ENCODE data around the gene CKAP2L.
A peak's percentile ranks its signal among the peaks of the same experiment; 100 is the strongest.

CKAP2L gene

GRCh38 chr2:112699984-112700667 is 64.3 kb downstream of the CKAP2L start:
- Mint-ChIP-seq H3K27ac (ENCODE audit: low read depth) (no peak overlapping the region), H3K36me3 (ENCODE audit: insufficient read depth) (no peaks in the 10 kb centered on the region), H3K27me3 (no peaks in the 10 kb centered on the region), H3K4me3 (no peak overlapping the region), H3K9me3 (no peaks in the 10 kb centered on the region), H3K4me1 (no peaks in the 10 kb centered on the region)
- DNase-seq (ENCODE audit: low spot score in 2 of 2), result no peak
- ATAC-seq (replicated peaks; ENCODE audit: extremely low read depth, poor library complexity, severe bottlenecking), result no peak

GRCh38 chr2:112698834-112699515 is 65.4 kb downstream of the CKAP2L start:
- no peaks in the 10 kb centered on the region for H3K4me1 Mint-ChIP-seq
- no peaks in the 10 kb centered on the region for H3K27me3 Mint-ChIP-seq
- H3K9me3 Mint-ChIP-seq, result no peaks in the 10 kb centered on the region
- ATAC-seq (replicated peaks; ENCODE audit: extremely low read depth, poor library complexity, severe bottlenecking), result no peak
- DNase-seq (ENCODE audit: low spot score in 2 of 2), result no peak
- no peak overlapping the region for H3K27ac Mint-ChIP-seq (ENCODE audit: low read depth)
- H3K4me3 Mint-ChIP-seq, result no peak overlapping the region
- no peaks in the 10 kb centered on the region for H3K36me3 Mint-ChIP-seq (ENCODE audit: insufficient read depth)

GRCh38 chr2:112694182-112694581 is 70.2 kb downstream of the CKAP2L start:
- Mint-ChIP-seq H3K27ac (ENCODE audit: low read depth) (no peak overlapping the region), H3K4me1 (peaks cover 32% of the 10 kb centered on the region), H3K27me3 (no peaks in the 10 kb centered on the region), H3K36me3 (ENCODE audit: insufficient read depth) (peaks cover 2% of the 10 kb centered on the region), H3K4me3 (no peak overlapping the region), H3K9me3 (no peaks in the 10 kb centered on the region)
- no peak for ATAC-seq (replicated peaks; ENCODE audit: extremely low read depth, poor library complexity, severe bottlenecking)
- no peak for DNase-seq (ENCODE audit: low spot score in 2 of 2)

GRCh38 chr2:112693596-112693995 is 70.8 kb downstream of the CKAP2L start:
- Mint-ChIP-seq H3K36me3 (ENCODE audit: insufficient read depth) (peaks cover 2% of the 10 kb centered on the region), H3K4me3 (no peak overlapping the region), H3K27ac (ENCODE audit: low read depth) (no peak overlapping the region), H3K9me3 (no peaks in the 10 kb centered on the region), H3K27me3 (no peaks in the 10 kb centered on the region), H3K4me1 (peaks cover 32% of the 10 kb centered on the region)
- DNase-seq (ENCODE audit: low spot score in 2 of 2), result no peak
- no peak for ATAC-seq (replicated peaks; ENCODE audit: extremely low read depth, poor library complexity, severe bottlenecking)

- peaks cover 2% of the 10 kb centered on the region for H3K36me3 Mint-ChIP-seq (ENCODE audit: insufficient read depth)
- peak overlapping the region; percentile 74 for H3K27ac Mint-ChIP-seq (ENCODE audit: low read depth)
- peak overlapping the region; percentile 44 for H3K4me3 Mint-ChIP-seq
- no peaks in the 10 kb centered on the region for H3K9me3 Mint-ChIP-seq
- DNase-seq (ENCODE audit: low spot score in 2 of 2) (no peak), ATAC-seq (replicated peaks; ENCODE audit: extremely low read depth, poor library complexity, severe bottlenecking) (no peak)
- H3K27me3 Mint-ChIP-seq, result no peaks in the 10 kb centered on the region
- H3K4me1 Mint-ChIP-seq, result peaks cover 32% of the 10 kb centered on the region
Observed at GRCh38 chr2:112692918-112693317, 71.5 kb downstream of the CKAP2L start.

GRCh38 chr2:112692495-112692911 is 71.9 kb downstream of the CKAP2L start:
- DNase-seq (ENCODE audit: low spot score in 2 of 2) (peak in 1 of 2 donors; percentile 24), ATAC-seq (replicated peaks; ENCODE audit: extremely low read depth, poor library complexity, severe bottlenecking) (peak; percentile 86)
- Mint-ChIP-seq H3K4me3 (peak overlapping the region; percentile 44), H3K9me3 (no peaks in the 10 kb centered on the region), H3K4me1 (peaks cover 32% of the 10 kb centered on the region), H3K27me3 (no peaks in the 10 kb centered on the region), H3K27ac (ENCODE audit: low read depth) (peak overlapping the region; percentile 74), H3K36me3 (ENCODE audit: insufficient read depth) (peaks cover 2% of the 10 kb centered on the region)

- Mint-ChIP-seq H3K4me3 (no peak overlapping the region), H3K4me1 (peaks cover 32% of the 10 kb centered on the region), H3K36me3 (ENCODE audit: insufficient read depth) (peaks cover 2% of the 10 kb centered on the region), H3K27me3 (no peaks in the 10 kb centered on the region), H3K9me3 (no peaks in the 10 kb centered on the region), H3K27ac (ENCODE audit: low read depth) (peak overlapping the region; percentile 30)
- DNase-seq (ENCODE audit: low spot score in 2 of 2) (no peak), ATAC-seq (replicated peaks; ENCODE audit: extremely low read depth, poor library complexity, severe bottlenecking) (no peak)
Observed at GRCh38 chr2:112691881-112692281, 72.5 kb downstream of the CKAP2L start.

- Mint-ChIP-seq H3K36me3 (ENCODE audit: insufficient read depth) (peaks cover 2% of the 10 kb centered on the region), H3K27ac (ENCODE audit: low read depth) (peak overlapping the region; percentile 30), H3K4me1 (peaks cover 32% of the 10 kb centered on the region), H3K27me3 (no peaks in the 10 kb centered on the region), H3K4me3 (no peak overlapping the region), H3K9me3 (no peaks in the 10 kb centered on the region)
- peak; percentile 75 for ATAC-seq (replicated peaks; ENCODE audit: extremely low read depth, poor library complexity, severe bottlenecking)
- peak; percentile 40 to 46 for DNase-seq (ENCODE audit: low spot score in 2 of 2)
Observed at GRCh38 chr2:112690853-112691401, 73.5 kb downstream of the CKAP2L start.

- Mint-ChIP-seq H3K27ac (ENCODE audit: low read depth) (no peak overlapping the region), H3K4me3 (no peak overlapping the region), H3K36me3 (ENCODE audit: insufficient read depth) (peaks cover 2% of the 10 kb centered on the region), H3K27me3 (no peaks in the 10 kb centered on the region), H3K4me1 (peaks cover 42% of the 10 kb centered on the region), H3K9me3 (no peaks in the 10 kb centered on the region)
- DNase-seq (ENCODE audit: low spot score in 2 of 2), result no peak
- no peak for ATAC-seq (replicated peaks; ENCODE audit: extremely low read depth, poor library complexity, severe bottlenecking)
Observed at GRCh38 chr2:112688086-112688880, 76.1 kb downstream of the CKAP2L start.

- Mint-ChIP-seq H3K36me3 (ENCODE audit: insufficient read depth) (peaks cover 2% of the 10 kb centered on the region), H3K27ac (ENCODE audit: low read depth) (no peak overlapping the region), H3K27me3 (no peaks in the 10 kb centered on the region), H3K9me3 (no peaks in the 10 kb centered on the region), H3K4me1 (peaks cover 34% of the 10 kb centered on the region), H3K4me3 (no peak overlapping the region)
- ATAC-seq (replicated peaks; ENCODE audit: extremely low read depth, poor library complexity, severe bottlenecking) (no peak), DNase-seq (ENCODE audit: low spot score in 2 of 2) (no peak)
Observed at GRCh38 chr2:112687522-112687921, 76.9 kb downstream of the CKAP2L start.
